Neural cell (in vitro differentiated cells): Measurements from ENCODE around the gene ALG6.

ENCODE experiments used
- CTCF ChIP-seq: fragments of 450-650 bp; IDR thresholded peaks from 2 replicates; pipeline ENCODE4 v1.5.1; 2014; ENCODE audit warnings: antibody characterized with exemption, mild to moderate bottlenecking, moderate library complexity; ENCODE audit not compliant: poor library complexity, severe bottlenecking
- EP300 ChIP-seq: fragments of 450-650 bp; conservative IDR thresholded peaks from 2 replicates; pipeline ENCODE4 v1.6.1; 2014; ENCODE audit warnings: antibody characterized with exemption, mild to moderate bottlenecking, moderate library complexity; ENCODE audit not compliant: poor library complexity, severe bottlenecking
- EZH2 ChIP-seq: fragments of 200-600, 300-800 bp; shearing (Covaris generic), sonication (generic); IDR thresholded peaks from 2 replicates; pipeline ENCODE4 v1.6.1; 2014; ENCODE audit warnings: antibody characterized with exemption, low read length, borderline replicate concordance, mild to moderate bottlenecking; ENCODE audit not compliant: insufficient read depth, poor library complexity, severe bottlenecking
- MXI1 ChIP-seq: fragments of 450-650 bp; conservative IDR thresholded peaks from 2 replicates; pipeline ENCODE4 v1.6.1; 2014; ENCODE audit warnings: antibody characterized with exemption, mild to moderate bottlenecking; ENCODE audit not compliant: poor library complexity, severe bottlenecking
- POLR2AphosphoS5 ChIP-seq: IDR thresholded peaks from 2 replicates; pipeline ENCODE4 v1.6.1; 2012
- RAD21 ChIP-seq: fragments of 450-650 bp; conservative IDR thresholded peaks from 2 replicates; pipeline ENCODE4 v1.6.1; 2014; ENCODE audit warnings: antibody characterized with exemption, mild to moderate bottlenecking, moderate library complexity
- SMC3 ChIP-seq: fragments of 450-650 bp; conservative IDR thresholded peaks from 2 replicates; pipeline ENCODE4 v1.6.1; 2014; ENCODE audit warnings: antibody characterized with exemption, mild to moderate bottlenecking, moderate library complexity; ENCODE audit not compliant: poor library complexity
- TAF1 ChIP-seq: IDR thresholded peaks from 2 replicates; pipeline ENCODE4 v1.6.1; 2012; ENCODE audit warnings: low read depth
- TF ChIP-seq, protein P1 (sequence below): IDR thresholded peaks from 2 replicates; pipeline ENCODE4 v1.6.1; 2012; ENCODE audit warnings: borderline replicate concordance

DNA sequence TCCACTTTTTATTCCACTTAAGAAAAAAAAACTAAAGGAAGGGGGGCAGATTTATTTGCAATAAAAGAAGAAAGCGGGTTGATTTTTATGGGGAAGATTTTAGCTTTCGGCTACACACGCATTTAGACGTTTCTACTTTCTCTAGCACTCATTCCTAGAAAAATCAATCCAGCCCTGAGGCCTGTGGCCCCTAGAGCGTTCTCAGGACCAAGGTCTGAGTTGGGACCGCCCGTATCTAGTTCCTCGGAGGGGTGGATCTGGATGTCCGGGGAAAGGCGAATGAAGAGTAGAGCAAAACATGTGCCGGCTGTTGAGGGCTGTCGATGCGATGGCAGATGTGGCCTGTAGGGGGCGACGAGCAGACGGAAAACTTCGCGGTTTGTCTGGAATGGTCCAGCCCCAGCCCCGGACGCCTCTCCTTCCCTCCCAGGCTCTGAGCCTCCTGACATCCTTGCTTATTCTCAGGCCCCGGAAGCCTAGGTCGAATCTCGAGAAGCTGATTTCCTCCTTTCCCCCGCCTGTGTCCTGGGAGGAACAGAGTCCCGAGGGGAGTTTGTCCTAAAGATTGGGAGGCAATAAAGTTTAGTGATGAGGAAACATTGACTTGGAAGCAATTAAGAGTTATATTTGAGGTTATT is 39.9 kb upstream of the ALG6 start:
- no peak for TF ChIP-seq MXI1
- TF ChIP-seq POLR2AphosphoS5 = no peak
- TF ChIP-seq CTCF = peak; percentile 61
- TF ChIP-seq TAF1 = no peak
- TF ChIP-seq SMC3 = no peak
- TF ChIP-seq, protein P1, sequence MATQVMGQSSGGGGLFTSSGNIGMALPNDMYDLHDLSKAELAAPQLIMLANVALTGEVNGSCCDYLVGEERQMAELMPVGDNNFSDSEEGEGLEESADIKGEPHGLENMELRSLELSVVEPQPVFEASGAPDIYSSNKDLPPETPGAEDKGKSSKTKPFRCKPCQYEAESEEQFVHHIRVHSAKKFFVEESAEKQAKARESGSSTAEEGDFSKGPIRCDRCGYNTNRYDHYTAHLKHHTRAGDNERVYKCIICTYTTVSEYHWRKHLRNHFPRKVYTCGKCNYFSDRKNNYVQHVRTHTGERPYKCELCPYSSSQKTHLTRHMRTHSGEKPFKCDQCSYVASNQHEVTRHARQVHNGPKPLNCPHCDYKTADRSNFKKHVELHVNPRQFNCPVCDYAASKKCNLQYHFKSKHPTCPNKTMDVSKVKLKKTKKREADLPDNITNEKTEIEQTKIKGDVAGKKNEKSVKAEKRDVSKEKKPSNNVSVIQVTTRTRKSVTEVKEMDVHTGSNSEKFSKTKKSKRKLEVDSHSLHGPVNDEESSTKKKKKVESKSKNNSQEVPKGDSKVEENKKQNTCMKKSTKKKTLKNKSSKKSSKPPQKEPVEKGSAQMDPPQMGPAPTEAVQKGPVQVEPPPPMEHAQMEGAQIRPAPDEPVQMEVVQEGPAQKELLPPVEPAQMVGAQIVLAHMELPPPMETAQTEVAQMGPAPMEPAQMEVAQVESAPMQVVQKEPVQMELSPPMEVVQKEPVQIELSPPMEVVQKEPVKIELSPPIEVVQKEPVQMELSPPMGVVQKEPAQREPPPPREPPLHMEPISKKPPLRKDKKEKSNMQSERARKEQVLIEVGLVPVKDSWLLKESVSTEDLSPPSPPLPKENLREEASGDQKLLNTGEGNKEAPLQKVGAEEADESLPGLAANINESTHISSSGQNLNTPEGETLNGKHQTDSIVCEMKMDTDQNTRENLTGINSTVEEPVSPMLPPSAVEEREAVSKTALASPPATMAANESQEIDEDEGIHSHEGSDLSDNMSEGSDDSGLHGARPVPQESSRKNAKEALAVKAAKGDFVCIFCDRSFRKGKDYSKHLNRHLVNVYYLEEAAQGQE = no peak
- TF ChIP-seq EZH2 = no peak
- no peak for TF ChIP-seq EP300
- TF ChIP-seq RAD21 = no peak
